GDM1 (cell line): ENCODE results near the gene MPND.

Source experiments
- DNase-seq: peaks from one replicate; lab custom pipeline; 2025; lab: John Stamatoyannopoulos, UW

The MPND gene, protein sequence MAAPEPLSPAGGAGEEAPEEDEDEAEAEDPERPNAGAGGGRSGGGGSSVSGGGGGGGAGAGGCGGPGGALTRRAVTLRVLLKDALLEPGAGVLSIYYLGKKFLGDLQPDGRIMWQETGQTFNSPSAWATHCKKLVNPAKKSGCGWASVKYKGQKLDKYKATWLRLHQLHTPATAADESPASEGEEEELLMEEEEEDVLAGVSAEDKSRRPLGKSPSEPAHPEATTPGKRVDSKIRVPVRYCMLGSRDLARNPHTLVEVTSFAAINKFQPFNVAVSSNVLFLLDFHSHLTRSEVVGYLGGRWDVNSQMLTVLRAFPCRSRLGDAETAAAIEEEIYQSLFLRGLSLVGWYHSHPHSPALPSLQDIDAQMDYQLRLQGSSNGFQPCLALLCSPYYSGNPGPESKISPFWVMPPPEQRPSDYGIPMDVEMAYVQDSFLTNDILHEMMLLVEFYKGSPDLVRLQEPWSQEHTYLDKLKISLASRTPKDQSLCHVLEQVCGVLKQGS

DNA sequence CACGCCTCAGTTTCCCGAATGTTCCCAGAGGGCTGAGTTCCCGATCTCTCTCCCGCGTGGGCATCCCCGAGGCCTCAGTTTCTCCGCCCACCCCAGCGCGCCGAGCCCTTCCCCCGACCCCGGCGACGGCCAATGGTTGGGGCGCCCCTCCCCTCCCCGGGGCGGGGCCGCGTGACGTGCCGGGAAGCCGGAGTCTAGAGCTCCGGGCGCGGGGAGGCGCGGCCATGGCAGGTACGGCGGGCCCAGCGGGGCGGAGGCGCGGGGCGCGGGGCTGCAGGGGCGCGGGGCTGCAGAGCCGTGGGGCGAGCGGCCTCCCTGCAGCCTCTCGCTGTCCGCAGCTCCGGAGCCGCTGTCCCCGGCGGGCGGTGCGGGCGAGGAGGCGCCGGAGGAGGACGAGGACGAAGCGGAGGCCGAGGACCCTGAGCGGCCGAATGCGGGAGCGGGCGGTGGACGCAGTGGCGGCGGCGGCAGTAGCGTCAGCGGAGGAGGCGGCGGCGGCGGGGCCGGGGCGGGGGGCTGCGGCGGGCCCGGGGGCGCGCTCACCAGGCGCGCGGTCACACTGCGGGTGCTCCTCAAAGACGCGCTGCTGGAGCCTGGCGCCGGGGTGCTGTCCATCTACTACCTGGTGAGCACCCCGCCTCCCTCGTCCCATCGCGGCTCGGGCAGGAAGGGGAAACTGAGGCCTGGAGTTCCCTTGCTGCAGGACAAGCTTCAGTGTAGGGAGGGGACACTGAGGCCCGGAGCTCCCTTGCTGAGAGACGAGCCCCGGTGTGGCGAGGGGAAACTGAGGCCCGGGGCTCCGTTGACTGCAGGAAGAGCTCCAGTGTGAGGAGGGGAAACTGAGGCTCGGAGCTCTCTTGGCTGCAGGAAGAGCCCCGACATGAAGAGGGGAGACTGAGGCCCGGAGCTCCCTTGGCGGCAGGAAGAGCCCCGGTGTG is at the start of gene MPND:
Gene MPND (plus strand): TSS at position 193 of the 938 bp plus-strand sequence. CDS start 32 bp downstream, at position 225.
- peak; percentile 73 for DNase-seq

DNA sequence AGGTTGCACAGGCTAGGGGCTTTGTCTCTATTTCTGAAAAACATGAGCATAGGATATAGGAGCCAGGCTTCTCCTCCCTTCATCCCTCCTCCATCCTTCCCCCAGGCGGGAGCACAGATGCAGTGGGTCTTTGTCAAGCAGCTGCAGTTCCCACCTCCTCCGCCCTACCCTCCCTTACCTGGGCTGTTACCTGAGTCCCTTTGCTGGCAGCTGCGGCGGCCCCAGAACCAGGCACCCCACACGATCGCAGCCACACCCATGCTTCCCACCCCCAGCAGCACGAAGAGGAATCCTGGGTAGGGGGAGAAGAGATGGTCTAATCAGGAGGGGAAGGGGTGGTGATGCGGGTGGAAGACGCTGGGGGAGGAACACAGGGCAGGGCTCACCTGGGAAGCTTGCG is 49.0 kb upstream of the MPND start:
- DNase-seq, result no peak

DNA sequence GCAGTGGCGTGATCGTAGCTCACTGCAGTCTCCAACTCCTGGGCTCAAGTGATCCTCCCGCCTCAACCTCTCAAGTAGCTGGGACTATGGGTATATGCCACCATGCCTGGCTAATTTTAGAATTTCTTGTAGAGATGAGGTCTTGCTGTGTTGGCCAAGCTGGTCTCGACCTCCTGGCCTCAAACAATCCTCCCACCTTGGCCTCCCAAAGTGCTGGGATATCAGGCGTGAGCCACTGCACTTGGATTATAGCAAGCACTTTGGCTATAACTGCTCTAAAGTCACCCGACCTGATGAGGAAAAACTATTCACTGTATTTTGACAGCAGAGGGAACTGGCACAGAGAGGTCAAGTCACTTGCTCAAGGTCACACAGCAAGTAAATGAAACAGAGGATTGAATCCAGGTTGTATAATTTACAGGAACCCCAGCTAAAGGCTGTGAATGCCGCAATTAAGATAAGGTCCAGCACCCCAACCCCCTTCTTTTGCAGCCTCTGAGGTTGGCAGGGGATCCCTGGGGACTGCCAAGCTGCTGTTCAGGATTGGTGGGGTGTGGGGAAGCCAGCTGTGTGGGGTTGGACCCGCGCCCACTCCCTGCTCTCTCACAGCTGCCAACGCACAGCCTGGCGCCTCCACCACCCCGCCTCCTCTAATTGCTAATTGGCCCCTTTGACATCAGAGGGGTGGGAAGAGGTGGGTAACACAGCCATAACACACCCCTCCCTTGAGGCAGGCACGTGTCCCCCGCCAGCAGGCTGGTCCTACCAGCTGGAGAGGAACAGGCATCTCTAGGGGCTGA is 47.2 kb upstream of the MPND start:
- DNase-seq, result no peak

DNA sequence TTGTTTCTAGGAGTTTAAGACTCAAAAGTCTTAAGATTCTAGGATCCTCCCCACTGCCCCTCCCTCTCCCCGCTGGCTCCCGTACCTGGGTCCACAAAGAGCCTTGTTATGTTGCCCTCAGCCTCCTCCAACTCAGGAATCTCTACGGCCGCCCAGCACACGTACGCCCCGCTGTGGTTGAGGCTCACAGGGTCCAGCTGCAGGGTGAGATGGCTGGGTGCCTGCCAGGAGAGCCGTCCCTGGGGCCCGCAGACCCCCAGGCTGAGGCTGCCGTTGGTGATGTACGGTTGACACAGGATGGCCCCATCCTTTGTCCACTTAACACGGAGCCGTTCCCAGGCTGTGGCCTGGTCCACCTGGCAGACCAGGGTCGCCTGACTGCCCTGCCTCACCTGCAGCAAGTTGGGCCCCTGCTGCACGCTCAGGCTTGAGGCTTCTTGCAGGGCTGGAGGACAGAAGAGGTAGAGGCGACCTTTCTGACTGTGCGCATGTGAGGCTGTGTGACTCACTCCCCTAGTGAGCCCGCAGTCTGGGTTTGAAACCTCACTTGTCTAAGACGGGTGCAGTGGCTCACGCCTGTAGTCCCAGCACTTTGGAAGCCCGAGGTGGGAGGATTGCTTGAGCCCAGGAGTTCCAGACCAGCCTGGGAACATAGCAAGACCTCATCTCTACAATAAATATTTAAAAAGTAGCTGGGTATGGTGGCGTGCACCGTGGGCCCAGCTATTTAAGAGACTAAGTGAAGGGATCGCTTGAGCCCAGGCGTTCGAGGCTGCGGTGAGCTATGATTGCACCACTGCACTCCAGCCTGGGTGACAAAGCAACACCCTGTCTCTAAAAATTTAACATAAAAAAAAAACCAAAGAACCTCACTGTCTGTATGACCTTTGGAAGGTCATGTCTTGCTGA is 45.2 kb upstream of the MPND start:
- no peak for DNase-seq

DNA sequence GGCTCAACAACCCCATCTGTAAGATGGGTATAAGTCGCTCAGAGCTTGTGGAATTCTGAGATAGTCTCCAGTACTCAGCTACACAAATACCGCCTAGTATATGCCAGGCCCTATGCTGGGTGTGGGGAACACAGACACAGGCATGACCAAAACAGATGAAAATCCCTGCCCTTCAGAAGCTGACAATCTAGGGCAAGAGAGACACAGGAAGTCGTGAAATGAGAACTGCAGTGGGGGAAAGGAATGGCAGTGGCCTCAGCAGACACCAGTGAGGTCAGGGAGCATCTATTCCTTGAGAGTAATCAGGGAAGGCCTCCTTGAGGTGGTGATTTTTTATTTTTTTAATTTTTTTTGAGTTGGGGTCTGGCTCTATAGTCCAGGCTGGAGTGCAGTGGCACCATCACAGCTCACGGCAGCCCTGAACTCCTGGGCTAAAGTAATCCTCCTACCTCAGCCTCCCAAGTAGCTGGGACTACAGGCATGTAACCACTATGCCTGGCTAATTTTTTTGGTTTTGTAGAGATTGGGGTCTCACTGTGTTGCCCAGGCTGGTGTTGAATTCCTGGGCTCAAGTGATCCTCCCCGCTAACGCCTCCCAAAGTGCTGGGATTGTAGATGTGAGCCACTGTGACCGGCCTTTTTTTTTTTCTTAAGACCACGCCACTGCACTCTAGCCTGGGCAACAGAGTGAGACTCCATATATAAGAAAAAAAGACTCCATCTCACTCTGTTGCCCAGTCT is 44.4 kb upstream of the MPND start:
- DNase-seq, result no peak

DNA sequence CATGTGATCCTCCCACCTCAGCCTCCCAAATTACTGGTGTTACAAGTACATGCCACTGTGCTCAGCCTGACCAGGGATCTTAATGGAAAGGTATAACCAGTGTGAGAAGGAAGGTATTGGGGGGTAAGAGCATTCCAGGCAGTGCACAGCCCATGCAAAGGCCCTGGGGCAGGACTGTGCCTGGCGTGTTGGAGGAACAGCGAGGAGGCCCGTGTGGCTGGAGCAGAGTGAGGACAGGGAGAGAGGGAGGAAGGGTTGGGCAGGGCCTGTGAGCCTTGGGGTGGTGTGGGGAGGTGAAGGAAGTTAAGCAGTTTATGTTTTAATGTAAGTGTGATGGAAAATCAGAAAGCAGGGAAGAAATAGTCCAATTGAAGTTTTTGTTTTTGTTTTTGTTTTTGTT is 42.8 kb upstream of the MPND start:
- no peak for DNase-seq

DNA sequence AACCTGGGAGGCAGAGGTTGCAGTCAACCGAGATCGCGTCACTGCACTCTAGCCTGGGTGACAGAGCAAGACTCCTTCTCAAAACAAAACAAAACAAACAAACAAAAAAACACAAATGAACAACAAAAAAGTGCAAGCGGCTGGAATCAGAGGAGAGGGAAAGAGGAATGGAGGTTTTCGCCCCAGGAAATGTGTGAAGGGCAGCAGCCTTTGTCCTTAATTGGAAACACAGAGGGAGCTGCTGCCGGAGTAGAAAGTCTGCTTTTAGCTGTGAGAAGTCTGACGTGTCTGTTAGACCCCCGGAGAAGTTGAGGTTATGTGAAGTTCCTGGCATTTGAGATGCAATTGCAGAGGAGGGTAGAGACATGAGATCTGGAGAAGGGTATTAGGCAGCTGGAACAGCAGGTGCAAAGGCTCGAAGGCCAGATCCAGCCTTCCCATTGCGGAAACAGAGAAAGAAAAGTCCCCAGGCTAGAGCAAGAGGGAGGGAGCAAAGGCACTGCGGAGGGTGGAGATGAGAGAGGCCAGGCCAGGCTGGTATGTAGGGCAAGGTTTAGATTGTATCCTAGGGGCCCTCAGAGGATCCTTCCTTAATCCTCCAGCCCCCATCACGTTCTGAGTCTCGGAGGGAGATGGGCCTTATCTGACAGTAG is 41.6 kb upstream of the MPND start:
- no peak for DNase-seq

DNA sequence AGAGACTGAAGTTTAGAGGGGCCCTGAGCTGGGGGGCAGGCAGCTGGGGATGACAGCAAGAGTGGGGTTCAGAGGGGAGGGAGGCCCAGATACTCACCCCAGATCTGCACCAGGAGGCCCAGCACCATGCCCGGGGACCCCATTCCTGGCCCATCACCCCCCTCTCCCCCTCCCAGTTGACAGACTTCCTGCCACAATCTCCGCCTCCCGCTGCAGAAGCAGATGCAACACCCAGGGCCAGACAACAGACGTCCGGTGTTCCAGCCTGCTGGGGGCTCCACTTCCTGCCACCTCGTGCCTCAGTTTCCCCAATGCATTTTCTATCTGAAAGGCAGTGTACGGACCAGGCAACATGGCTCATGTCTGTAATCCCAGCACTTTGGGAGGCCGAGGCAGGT is 41.1 kb upstream of the MPND start, which contains the start of gene TMIGD2:
Gene TMIGD2 (minus strand): TSS at position 147 of the 398 bp plus-strand sequence. CDS start 4 bp downstream, at position 143.
- DNase-seq, result no peak

DNA sequence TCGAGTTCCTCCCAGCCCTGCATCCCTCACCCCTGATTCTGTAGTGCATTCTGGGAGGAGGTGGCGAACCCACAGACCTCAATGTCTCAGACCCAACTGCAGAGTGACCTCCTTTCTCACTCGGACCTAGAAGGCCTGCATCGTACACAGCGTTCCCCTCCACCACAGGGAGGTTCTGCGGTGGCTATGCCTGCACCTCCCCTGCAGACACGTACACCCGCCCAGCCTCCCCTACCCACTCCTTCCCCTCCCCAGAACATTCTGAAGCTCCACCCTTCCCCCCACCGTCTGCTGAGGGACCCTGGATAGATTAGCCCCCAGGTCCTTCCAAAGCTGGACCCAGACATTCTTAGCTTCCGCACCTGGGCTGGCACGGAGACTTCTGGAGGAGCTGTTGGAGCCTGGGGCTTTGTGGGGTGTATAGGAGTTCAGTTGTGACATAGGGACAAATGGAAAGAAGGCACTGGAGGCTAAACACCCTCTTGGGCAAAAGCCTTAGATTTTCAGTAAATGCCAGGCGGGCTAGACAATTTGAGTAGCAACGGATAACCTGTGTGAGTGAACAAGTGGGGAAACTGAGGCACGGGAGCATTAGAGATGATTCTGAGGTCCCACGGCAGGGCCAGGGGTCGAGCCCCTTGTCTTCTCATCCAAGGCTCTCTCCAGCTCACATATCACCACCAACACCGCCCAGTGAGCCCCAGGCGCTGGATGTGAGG is 39.4 kb upstream of the MPND start:
- no peak for DNase-seq

DNA sequence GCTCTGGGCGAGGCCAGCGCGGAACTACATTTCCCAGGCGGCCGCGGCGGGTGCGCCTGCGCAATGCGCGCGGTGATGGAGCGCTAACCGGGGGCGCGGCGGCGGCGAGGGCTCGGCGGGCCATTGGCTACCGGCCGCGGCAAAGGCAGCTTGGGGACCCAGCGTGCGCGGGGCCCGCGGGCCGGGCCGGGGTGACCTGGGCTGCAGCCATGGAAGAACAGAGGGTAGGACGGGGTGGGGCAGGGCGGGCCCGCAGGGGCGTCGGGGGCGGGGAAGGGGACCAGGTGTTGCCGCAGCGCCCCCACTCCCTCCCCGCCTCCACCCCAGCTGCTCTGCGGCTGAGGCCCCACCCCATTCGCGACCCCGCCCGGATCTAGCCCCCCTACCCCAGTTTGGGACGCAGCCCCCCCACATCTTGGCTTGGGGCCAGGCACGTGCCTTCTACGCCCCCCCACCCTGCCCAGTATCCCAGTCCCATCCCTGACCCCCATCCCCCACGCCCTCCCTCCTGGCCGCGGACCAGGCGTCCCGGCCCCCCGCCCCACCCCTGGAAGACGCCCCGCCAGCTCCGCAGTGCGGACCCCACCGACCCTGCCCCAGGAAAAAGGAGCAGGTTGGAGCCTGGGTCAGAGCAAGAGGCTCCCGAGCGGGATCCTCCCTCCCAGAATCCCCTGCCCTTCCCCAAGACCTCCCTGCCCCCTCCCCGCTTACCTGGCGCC is 38.7 kb upstream of the MPND start, which contains the start of gene FSD1:
Gene FSD1 (plus strand): TSS at position 61 of the 719 bp plus-strand sequence. CDS start 149 bp downstream, at position 210.
- DNase-seq, result no peak

DNA sequence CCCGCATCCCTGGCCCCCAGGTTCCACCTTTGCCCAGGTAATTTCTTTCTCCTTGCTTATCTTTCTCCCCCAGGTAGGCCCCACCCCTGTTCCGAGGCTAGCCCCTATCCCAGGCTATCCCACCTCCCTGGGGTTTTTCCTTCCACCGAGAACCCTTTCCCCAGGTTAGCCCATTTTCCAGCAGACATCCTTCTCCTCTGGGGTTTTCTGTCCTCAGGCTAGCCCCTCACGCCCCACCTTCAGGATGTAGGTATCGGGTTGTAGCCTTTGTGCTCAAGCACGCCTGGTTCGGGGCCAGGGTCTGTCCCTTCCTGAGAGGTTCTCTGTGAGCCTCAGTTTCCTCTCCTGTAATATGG is 38.1 kb upstream of the MPND start:
- DNase-seq, result no peak

DNA sequence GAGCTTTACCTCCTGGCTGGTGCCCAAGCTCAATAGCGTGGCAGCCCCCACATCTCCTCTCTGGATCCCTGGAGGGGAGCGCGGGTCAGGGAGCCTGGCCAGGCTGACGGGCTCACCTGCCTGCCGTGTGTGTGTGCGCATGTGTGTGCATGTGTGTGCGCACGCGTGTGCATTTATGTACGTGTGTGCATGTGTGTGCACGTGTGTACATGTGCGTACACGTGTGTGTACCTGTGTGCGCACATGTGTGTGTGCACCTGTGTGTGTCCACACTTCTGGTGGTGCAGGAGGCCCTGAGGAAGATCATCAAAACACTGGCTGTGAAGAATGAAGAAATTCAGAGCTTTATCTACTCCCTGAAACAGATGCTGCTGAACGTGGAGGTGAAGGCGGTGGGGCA is 37.7 kb upstream of the MPND start:
- DNase-seq, result no peak

DNA sequence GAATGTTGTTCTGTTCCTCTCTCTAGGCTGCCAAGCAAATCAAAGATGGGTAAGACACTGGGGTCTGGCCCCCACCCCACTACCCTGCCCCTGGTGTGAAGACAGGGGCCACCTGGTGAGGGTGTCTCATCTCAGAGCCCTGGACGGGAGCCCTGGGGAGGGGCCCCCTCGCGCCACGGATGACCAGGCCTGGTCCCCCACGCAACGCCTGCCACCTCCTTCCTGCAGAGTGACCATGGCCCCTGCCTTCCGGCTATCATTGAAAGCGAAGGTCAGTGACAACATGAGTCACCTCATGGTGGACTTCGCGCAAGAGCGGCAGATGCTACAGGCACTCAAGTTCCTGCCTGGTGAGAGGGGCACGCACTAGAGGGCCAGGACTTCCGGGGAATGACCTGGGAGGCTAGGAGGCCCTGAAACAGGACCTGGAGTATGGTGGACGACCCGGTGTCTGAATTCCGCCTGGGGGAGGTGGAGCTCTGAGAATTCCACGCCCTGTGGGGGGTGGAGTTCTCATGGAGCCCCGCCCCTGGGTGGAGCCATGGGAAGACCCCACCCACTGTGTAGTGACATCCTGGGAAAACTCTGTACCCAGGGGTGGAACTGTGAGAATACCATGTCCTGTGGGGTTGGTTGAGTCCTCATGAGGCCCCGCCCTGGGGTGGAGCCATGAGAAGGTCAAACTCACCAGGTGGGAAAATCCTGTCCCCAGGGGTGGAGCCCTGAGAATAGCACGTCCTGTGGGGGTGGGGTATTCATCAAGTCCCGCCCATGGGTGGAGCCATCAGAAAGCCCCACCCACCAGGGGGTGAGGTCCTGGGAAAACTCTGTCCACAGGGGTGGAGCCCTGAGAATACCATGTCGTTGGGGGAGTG is 32.9 kb upstream of the MPND start:
- DNase-seq, result no peak

DNA sequence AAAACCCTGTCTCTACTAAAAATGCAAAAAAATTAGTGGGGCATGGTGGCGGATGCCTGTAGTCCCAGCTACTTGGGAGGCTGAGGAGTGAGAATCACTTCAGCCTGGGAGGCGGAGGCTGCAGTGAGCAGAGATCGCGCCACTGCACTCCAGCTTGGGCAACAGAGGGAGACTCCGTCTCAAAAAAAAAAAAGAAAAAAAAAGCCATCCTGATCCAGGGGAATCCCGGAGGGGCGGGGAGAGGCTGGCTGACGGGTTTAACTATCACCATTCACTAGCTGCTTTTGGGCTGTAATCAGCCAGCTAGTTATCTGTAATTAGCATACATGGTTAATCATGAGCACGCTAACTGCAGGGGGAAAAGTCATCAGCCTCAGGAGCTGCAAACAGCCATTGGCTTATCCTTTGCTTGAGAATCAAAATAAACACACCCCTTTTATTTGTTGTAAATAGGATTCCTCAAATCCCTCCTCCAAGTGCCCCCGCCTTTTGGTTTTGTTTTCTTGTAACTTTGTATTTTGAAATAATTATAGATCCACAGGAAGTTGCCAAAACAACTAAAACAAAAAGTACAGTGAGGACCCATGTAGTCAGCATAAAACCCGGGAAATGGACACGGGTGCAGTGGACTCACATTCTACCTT is 29.4 kb upstream of the MPND start:
- no peak for DNase-seq

DNA sequence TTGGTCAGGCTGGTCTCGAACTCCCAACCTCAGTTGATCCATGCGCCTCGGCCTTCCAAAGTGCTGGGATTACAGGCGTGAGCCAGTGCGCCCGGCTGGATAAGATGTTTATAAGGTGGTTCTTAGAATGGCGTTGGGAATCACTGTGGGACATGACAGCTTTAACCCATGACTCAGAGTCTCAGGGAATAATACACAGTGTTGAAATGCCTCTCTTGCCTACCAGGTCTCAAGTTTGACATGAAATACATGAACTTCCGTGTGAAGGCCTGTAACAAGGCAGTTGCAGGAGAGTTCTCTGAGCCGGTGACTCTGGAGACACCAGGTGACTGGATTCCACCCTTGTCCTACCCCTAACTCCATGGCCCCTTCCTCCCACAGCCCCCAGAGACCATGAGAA is 26.4 kb upstream of the MPND start:
- DNase-seq, result no peak

DNA sequence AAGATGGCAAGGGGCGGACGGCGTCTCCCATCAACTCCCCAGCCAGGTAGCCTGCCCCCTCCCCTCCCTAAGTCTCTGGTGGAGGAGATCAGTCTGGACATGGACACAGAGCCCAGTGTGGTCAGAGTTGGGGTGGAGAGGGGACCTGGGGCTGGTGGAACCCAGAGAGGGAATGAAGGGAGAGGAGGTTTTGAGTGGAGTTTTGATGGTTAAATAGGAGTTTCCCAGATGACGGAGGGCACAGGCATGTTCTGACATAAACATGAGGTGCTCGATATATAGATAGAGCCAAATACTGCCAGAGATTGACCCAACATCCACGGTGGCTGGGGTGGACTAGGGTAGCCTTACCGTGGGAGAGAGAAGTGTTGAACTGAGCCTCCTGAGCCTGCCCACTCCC is 24.9 kb upstream of the MPND start:
- DNase-seq, result no peak
